Activated CD8-positive, alpha-beta T cell treated with anti-CD3 and anti-CD28 coated beads for 36 hours (primary cell): ENCODE results near the gene TAB2. TPM values are rescaled to one million over a fixed set of nuclear protein-coding genes. Genes with fewer than 3 reads are reported as not detected.

Experiments
- ATAC-seq: fragments of 200-7000 bp; cut with Tn5 transposase; one replicate; pipeline ENCODE4 v1.10.0; 2021; ENCODE audit warnings: mild to moderate bottlenecking, moderate library complexity
- CTCF ChIA-PET: fragments of 350-600 bp; sonication (Branson Sonifier 250); formaldehyde crosslinking; loops from one replicate; lab custom pipeline; 2021; ENCODE audit warnings: antibody characterized with exemption; lab: Charles Lee
- POLR2A ChIA-PET: fragments of 350-600 bp; sonication (Branson Sonifier 250); formaldehyde crosslinking; loops from one replicate; lab custom pipeline; 2021; ENCODE audit warnings: antibody characterized with exemption; lab: Charles Lee
- DNase-seq: peaks from one replicate; pipeline ENCODE4 v3.0.0-alpha.2; 2020
- H3K27ac Mint-ChIP-seq: one replicate; pipeline ENCODE4 v1.8.0; 2021; ENCODE audit warnings: mild to moderate bottlenecking, mixed read lengths
- H3K27me3 Mint-ChIP-seq: one replicate; pipeline ENCODE4 v1.8.0; 2021; ENCODE audit warnings: mixed read lengths
- H3K36me3 Mint-ChIP-seq: one replicate; pipeline ENCODE4 v1.8.0; 2021; ENCODE audit warnings: low read depth, mixed read lengths
- H3K4me1 Mint-ChIP-seq: one replicate; pipeline ENCODE4 v1.8.0; 2021; ENCODE audit warnings: low read depth, mixed read lengths
- H3K4me3 Mint-ChIP-seq: one replicate; pipeline ENCODE4 v1.8.0; 2021; ENCODE audit warnings: mild to moderate bottlenecking, moderate library complexity, mixed read lengths
- H3K9me3 Mint-ChIP-seq: one replicate; pipeline ENCODE4 v1.8.0; 2021; ENCODE audit warnings: mixed read lengths
- intact Hi-C: fragments of 100-400 bp; cut with micrococcal nuclease; formaldehyde crosslinking; loops from one replicate; pipeline ENCODE4 v1.10.0; 2022
- total RNA-seq, 2 experiments: library from RNA; stranded (reverse); gene quantifications; one replicate each; pipeline ENCODE4 v1.2.3, GENCODE V29; 2021
- TF ChIP-seq, protein P1 (sequence below): fragments of 200-600 bp; IDR thresholded peaks from one replicate; pipeline ENCODE4 v1.8.0; 2022; ENCODE audit warnings: antibody characterized with exemption, mild to moderate bottlenecking

TAB2 gene
- total RNA-seq, 2 experiments from 2014 or later = 64.8 to 69.1 TPM

DNA sequence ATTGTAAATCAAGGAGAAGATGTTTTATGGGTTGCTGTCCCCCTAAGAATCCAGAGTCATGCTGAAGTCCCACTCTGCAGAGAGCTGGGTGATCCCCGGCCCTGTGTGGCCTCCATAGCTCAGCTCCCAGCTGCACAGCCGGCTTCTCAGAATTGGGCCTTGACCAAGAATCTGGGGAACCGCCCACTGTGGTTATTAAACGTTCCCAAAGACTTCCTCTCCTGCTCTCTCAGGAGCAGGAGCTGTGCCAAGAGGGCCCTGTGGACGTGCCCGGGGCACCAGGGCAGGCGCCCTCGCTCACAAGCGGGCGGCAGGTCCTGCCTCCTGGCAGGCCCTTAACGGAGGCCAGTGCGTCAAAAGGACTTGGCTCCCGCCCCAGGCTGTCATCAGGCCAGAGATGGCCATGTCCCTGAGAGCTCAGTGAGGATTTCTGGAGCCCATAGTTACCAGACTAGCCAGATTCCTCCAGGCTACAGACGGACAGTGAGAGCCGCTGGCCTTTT lies 136.9 kb downstream of the TAB2 start:
- TF ChIP-seq, protein P1, sequence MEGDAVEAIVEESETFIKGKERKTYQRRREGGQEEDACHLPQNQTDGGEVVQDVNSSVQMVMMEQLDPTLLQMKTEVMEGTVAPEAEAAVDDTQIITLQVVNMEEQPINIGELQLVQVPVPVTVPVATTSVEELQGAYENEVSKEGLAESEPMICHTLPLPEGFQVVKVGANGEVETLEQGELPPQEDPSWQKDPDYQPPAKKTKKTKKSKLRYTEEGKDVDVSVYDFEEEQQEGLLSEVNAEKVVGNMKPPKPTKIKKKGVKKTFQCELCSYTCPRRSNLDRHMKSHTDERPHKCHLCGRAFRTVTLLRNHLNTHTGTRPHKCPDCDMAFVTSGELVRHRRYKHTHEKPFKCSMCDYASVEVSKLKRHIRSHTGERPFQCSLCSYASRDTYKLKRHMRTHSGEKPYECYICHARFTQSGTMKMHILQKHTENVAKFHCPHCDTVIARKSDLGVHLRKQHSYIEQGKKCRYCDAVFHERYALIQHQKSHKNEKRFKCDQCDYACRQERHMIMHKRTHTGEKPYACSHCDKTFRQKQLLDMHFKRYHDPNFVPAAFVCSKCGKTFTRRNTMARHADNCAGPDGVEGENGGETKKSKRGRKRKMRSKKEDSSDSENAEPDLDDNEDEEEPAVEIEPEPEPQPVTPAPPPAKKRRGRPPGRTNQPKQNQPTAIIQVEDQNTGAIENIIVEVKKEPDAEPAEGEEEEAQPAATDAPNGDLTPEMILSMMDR = no peak
- peaks cover 46% of the 10 kb centered on the region for H3K36me3 Mint-ChIP-seq
- H3K9me3 Mint-ChIP-seq = no peaks in the 10 kb centered on the region
- DNase-seq (no peak), ATAC-seq (no peak)
- H3K4me3 Mint-ChIP-seq = no peak overlapping the region
- H3K27ac Mint-ChIP-seq = no peak overlapping the region
- ChIA-PET CTCF (interaction anchor here (0.8 to 1.9 kb wide), 5 partner anchors 12 to 426 kb away, joined by 3 to 6 read pairs (median 3); partner anchors contain the start of gene ZC3H12D), POLR2A (interaction anchor here (1.0 to 1.3 kb wide), 2 partner anchors 15 to 29 kb away, joined by 3 to 4 read pairs; no protein-coding TSS in a partner anchor)
- peaks cover 11% of the 10 kb centered on the region for H3K4me1 Mint-ChIP-seq
- intact Hi-C loops = no loop called here
- H3K27me3 Mint-ChIP-seq = no peaks in the 10 kb centered on the region

DNA sequence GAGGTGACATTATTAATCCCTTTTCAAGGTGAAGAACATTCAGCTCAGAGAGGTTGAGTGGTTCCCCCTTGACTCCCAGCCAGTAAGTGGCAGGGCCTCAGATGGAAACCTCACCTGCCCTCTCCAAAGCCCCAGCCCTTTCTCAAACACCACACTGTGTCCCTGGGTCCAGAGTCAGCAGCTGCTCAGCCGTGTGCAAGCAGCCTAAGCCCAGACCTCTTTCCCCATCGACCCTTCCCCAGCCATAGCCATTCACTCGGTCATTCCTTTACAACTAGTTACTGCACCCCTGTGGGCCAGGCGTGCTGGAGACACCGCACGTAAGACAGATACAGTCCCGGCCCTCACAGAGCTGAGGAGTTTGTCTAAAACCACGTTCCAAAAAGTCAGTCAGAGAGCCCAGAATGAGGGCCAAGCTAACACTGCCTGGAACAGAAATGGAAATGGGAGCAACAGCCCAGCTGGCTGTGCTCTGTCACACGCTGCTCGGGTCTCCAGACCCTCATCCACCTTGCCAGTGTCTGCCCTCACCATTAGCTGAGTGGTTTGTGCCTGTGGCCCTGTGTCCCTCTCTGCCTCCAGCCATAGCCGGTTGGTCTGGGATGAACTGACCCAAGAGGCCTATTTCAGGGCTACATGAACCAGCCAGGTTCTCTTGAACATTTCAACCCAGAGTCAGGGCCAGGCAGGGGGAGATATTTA lies 137.7 kb downstream of the TAB2 start:
- Mint-ChIP-seq H3K27me3 (no peaks in the 10 kb centered on the region), H3K27ac (no peak overlapping the region), H3K9me3 (no peaks in the 10 kb centered on the region), H3K4me3 (no peak overlapping the region), H3K4me1 (peaks cover 11% of the 10 kb centered on the region), H3K36me3 (peaks cover 45% of the 10 kb centered on the region)
- ATAC-seq (no peak), DNase-seq (no peak)
- CTCF ChIA-PET = interaction anchor here (0.8 to 1.9 kb wide), 5 partner anchors 13 to 427 kb away, joined by 3 to 6 read pairs (median 3); partner anchors contain the start of gene ZC3H12D
- POLR2A ChIA-PET = interaction anchor here (1.0 to 1.3 kb wide), 2 partner anchors 14 to 30 kb away, joined by 3 to 4 read pairs; no protein-coding TSS in a partner anchor
- intact Hi-C loops = no loop called here
- TF ChIP-seq, protein P1 = no peak

- intact Hi-C loops = no loop called here
- Mint-ChIP-seq H3K36me3 (peaks cover 46% of the 10 kb centered on the region), H3K27ac (no peak overlapping the region), H3K9me3 (no peaks in the 10 kb centered on the region), H3K4me1 (peaks cover 11% of the 10 kb centered on the region), H3K27me3 (no peaks in the 10 kb centered on the region), H3K4me3 (no peak overlapping the region)
- TF ChIP-seq, protein P1 = no peak
- ChIA-PET CTCF (interaction anchor here (0.8 to 1.4 kb wide), 2 partner anchors 10 to 61 kb away, joined by 4 to 5 read pairs; no protein-coding TSS in a partner anchor), POLR2A (no interaction called here)
- DNase-seq = no peak
- ATAC-seq = no peak
Observed at GRCh38 chr6:149456311-149457021, 139.0 kb downstream of the TAB2 start.

- peaks cover 11% of the 10 kb centered on the region for H3K4me1 Mint-ChIP-seq
- H3K27ac Mint-ChIP-seq = no peak overlapping the region
- no peak for DNase-seq
- H3K4me3 Mint-ChIP-seq = no peak overlapping the region
- TF ChIP-seq, protein P1 = no peak
- CTCF ChIA-PET = interaction anchor here (1.4 kb wide), 2 partner anchors 9 to 11 kb away, joined by 4 read pairs; no protein-coding TSS in a partner anchor
- ATAC-seq = no peak
- POLR2A ChIA-PET = interaction anchor here (0.7 kb wide), 1 partner anchor 28 kb away, joined by 4 read pairs; the partner anchor contains the start of gene ZC3H12D
- no peaks in the 10 kb centered on the region for H3K27me3 Mint-ChIP-seq
- H3K9me3 Mint-ChIP-seq = no peaks in the 10 kb centered on the region
- H3K36me3 Mint-ChIP-seq = peaks cover 44% of the 10 kb centered on the region
- intact Hi-C loops = no loop called here
Observed at GRCh38 chr6:149457316-149457884, 139.9 kb downstream of the TAB2 start.
